ENCODE results near the gene TAF4.

DNA sequence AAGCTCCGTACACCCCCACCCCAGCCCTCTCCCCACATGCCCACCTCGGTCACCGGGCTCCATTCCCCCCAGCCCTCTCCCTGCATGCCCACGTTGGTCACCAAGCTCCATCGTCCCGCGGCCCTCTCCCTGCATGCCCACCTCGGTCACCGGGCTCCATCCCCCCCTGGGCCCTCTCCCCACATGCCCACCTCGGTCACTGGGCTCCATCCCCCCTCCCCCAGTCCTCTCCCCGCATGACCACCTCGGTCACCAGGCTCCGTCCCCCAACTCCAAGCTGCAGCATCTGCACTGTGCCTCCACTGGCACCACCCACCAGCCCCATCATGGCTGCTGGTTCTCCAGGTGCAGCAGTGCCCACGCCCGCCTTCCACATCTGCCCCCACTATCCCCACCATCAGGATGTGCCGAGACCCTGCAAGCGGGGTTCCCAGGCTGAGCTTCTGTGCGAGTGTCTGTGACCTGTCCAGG is 16.8 kb downstream of the TAF4 start:
- TF ChIP-seq, protein P1, sequence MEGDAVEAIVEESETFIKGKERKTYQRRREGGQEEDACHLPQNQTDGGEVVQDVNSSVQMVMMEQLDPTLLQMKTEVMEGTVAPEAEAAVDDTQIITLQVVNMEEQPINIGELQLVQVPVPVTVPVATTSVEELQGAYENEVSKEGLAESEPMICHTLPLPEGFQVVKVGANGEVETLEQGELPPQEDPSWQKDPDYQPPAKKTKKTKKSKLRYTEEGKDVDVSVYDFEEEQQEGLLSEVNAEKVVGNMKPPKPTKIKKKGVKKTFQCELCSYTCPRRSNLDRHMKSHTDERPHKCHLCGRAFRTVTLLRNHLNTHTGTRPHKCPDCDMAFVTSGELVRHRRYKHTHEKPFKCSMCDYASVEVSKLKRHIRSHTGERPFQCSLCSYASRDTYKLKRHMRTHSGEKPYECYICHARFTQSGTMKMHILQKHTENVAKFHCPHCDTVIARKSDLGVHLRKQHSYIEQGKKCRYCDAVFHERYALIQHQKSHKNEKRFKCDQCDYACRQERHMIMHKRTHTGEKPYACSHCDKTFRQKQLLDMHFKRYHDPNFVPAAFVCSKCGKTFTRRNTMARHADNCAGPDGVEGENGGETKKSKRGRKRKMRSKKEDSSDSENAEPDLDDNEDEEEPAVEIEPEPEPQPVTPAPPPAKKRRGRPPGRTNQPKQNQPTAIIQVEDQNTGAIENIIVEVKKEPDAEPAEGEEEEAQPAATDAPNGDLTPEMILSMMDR (IDR thresholded peaks at IDR 0.05) = no peak
- no peak for TF ChIP-seq POLR2A (IDR thresholded peaks at IDR 0.05)

Measured in testis (tissue), 2 donors.